GM23248 (cell line): ENCODE results near the gene HOGA1.

Experiments
- EZH2 ChIP-seq: fragments of 200-600 bp; sonication (generic); IDR thresholded peaks from 2 replicates; pipeline ENCODE4 v1.6.1; 2018; ENCODE audit warnings: antibody characterized with exemption, mild to moderate bottlenecking; ENCODE audit not compliant: insufficient read depth, poor library complexity, severe bottlenecking
- EZH2phosphoT487 ChIP-seq: fragments of 200-600 bp; sonication (generic); IDR thresholded peaks from 2 replicates; pipeline ENCODE4 v1.6.1; 2018; ENCODE audit warnings: antibody characterized with exemption, moderate library complexity, mild to moderate bottlenecking, low read depth; ENCODE audit not compliant: insufficient read depth

DNA sequence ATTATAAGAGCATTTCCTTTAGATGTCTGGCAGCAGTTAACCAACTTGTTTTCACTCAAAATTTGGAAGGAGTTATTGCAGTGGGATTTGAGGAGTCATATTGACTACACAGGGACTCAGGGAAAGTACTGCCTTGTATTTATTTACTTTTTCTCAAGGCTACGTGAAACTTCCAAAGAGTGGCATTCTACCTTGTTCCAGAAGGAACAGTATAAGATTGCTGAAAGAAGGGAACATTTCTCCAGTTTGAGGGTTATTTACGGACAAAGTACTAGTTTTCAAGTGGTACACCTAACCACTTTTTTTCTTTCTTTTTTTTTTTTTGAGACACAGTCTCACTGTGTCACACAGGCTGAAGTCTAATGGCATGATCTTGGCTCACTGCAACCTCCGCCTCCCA, 44.0 kb downstream of the HOGA1 start:
- no peak for TF ChIP-seq EZH2phosphoT487
- TF ChIP-seq EZH2, result no peak
